ENCODE data around the gene RPL10A.
A peak's percentile ranks its signal among the peaks of the same experiment; 100 is the strongest.
"Not testable (repeated sequence)": the region's sequence is repeated elsewhere in the genome, so short reads cannot be mapped to it uniquely, and the experiment has no call there.

Gene RPL10A

DNA sequence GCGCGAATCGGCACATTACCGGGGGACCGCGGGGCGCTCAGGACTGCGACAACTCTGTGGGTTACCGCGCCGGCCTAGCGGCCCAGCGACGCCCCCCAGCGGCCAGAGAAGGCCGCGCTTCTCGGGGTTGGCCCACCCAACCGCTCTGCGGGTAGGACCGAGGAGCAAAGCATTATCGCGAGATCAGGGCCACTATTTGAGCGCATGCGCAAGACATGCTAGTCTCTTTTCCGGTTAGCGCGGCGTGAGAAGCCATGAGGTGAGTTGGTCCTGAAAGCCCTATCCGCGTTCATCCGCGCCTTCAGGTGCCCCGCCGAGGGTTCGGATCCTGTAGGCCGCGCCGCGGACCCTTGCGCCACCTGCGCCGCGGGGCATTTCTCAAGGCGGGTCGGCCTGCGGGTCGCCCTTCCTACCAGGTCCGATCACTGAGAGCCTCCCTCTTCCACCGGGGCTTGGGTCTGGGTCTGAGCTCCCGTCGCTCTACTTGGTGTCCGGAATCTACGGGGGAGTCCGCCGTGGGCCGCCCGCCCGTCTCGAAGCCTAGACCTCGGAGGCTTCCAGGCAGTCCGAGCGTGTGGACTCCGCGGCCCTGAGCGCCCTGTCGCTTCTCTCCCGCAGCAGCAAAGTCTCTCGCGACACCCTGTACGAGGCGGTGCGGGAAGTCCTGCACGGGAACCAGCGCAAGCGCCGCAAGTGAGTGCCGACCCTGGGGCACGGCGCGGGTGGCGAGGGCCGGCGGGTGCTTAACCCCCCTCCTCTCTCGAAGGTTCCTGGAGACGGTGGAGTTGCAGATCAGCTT, at the start of gene RPL10A:
RPL10A (plus strand) TSS at position 221 of the 799 bp plus-strand sequence; CDS start at position 255, 34 bp downstream.
- DNase-seq = peak; percentile 92

GRCh38 chr6:35419417-35419816, 48.8 kb upstream of the RPL10A start:
- no peak for DNase-seq

- no peak for DNase-seq
Observed at GRCh38 chr6:35419961-35420360, 48.2 kb upstream of the RPL10A start.

GRCh38 chr6:35425284-35425683, 42.9 kb upstream of the RPL10A start:
- DNase-seq = no peak

DNA sequence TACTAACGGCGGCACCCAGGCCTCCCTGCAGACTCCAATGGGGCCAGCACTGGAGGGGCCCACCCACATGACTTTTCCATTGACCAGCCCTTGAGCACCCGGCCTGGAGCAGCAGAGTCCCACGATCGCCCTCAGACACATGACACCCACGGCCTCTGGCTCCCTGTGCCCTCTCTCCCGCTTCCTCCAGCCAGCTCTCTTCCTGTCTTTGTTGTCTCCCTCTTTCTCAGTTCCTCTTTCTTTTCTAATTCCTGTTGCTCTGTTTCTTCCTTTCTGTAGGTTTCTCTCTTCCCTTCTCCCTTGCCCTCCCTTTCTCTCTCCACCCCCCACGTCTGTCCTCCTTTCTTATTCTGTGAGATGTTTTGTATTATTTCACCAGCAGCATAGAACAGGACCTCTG, 42.1 kb upstream of the RPL10A start:
- no peak for DNase-seq

GRCh38 chr6:35427435-35427834, 40.8 kb upstream of the RPL10A start:
- no peak for DNase-seq

GRCh38 chr6:35427851-35428321, 40.3 kb upstream of the RPL10A start:
- DNase-seq = no peak

DNA sequence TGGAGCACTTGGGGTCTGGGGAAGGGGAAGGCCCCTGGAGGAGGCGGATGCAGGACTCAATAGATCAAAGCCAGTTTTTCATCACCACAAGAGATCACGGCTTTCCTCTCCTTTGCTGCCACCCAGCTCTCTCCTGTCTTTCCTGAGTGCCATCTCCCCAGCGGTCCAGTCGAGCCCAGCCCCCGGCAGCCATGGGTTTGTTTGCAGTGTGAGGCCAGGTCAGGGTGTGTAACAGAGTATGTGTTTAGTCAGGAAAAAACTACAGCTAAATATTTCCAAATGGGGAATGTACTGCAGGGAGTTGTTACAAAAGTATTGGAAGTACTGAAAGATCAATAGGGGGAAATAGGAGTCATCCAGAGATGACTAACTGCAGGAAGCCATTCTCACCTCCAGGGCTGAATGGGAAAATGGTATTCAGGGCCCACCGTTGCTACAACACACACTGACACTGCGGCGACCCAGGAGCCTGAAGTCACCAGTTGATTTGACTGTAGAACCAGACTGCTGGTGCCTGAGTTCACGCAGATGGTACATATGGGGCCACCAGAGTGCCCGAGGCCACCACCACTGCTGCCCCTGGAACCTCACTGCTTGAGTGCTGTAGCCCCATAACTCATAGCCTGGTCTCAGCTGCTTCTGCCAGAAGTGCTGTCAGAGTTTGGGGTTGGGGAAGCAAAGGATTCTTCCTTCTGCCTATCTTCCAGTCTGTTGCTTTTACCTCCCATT, 39.6 kb upstream of the RPL10A start:
- DNase-seq = no peak

GRCh38 chr6:35429463-35429862, 38.7 kb upstream of the RPL10A start:
- DNase-seq = no peak

GRCh38 chr6:35432291-35432690, 35.9 kb upstream of the RPL10A start:
- no peak for DNase-seq

GRCh38 chr6:35432702-35433101, 35.5 kb upstream of the RPL10A start:
- not testable (repeated sequence) for DNase-seq

GRCh38 chr6:35435074-35435837, 32.9 kb upstream of the RPL10A start:
- DNase-seq = no peak

DNA sequence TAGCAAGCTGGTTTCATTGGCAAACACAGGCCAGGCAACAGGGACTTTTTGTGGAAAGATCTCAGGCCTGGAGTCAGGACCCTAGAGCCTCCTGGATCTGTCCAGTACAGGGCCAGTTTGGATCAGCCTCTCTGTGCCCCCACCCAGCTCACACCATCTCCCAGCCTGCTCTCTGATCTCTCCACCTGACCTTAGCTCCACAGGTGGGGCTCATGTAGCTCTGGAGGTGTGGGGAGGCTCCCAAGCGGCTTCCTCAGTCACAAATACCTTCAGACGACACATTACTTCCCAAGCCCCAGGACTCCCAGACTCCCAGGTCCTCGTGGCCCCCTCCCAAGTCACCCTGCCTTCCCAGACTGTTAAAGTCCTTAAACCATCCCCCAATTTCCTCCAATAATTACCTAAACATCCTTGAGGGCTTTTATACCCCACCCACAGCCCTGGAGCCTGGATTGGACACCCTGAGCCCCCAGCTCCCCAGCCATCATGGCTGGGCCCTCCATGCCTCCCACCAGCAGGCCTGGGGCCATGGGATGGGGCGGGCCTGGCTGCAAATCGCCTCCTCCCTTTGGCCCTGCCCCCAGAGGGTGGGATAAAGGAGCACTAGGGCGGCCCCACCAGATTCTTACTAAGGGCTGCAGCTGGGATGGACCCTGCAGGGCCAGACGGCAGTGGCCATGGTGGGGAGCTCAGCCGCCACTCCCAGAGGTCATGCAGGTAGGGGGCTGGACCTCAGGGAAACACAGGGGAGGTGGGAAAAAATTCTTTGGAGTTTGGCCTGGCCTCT, 31.9 kb upstream of the RPL10A start:
- DNase-seq = no peak

DNA sequence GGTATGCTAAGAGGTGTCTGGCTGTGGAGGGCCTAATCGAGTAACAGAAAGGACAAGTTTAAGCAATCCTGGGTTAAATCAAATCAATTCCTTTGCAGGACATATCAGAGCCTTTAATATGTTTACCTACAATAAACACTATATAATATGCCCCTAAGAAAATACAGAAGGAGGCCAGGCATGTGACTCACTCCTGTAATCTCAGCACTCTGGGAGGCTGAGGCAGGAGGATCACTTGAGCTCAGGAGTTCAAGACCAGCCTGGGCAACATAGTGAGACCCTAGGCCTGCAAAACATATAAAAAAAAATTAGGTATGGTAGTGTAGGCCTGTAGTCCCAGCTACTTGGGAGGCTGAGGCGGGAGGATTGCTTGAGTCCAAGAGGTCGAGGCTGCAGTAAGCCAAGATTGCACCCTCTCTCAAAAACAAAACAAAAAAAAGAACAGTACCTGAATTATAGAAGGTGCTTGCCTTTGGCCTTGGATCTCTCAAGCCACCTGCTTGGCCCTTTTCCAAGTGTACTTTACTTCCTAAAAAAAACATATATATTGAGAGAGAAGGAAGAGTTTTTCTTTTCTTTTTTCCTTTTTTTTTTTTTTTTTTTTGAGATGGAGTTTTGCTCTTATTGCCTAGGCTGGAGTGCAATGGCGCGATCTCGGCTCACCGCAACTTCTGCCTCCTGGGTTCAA, 29.7 kb upstream of the RPL10A start:
- DNase-seq = not testable (repeated sequence)

- no peak for DNase-seq
Observed at GRCh38 chr6:35439308-35439707, 28.9 kb upstream of the RPL10A start.

- no peak for DNase-seq
Observed at GRCh38 chr6:35441205-35441604, 27.0 kb upstream of the RPL10A start.

DNA sequence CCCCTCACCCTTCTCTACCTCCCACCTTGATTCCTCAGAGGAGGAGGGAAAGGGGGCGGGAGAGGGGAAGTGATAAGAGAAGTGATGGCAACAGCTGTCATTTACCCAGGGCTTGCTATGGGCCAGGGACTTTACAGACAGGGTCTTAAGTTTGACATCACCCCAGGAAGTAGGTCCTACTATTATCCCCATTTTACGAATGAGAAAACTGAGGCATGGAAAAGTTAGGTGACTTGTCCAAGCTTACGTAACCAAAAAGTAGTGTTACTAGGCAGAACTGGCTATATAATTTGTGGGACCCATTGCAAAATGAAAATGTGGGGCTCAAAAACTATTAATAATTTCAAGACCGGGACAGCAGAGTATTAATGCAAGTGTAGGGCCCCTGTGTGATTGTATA, 26.6 kb upstream of the RPL10A start:
- no peak for DNase-seq

GRCh38 chr6:35442693-35443092, 25.5 kb upstream of the RPL10A start:
- no peak for DNase-seq

- DNase-seq = no peak
Observed at GRCh38 chr6:35443341-35444030, 24.7 kb upstream of the RPL10A start.

DNA sequence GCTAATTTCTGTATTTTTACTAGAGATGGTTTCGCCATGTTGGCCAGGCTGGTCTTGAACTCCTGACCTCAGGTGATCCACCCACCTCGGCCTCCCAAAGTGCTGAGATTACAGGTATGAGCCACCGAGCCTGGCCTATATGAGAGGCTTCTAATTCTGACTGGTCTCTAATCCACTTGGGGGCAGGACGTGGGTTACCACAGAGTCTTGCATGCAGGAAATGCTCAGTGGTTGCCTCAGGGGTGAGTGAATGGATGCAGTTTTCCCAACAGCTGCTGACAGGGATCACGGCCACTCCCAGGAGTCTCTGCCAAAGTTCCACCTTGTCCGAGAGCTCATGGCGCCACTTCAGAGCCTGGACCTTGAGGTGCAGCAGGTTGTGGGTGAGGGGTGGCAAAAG, 22.5 kb upstream of the RPL10A start:
- no peak for DNase-seq

DNA sequence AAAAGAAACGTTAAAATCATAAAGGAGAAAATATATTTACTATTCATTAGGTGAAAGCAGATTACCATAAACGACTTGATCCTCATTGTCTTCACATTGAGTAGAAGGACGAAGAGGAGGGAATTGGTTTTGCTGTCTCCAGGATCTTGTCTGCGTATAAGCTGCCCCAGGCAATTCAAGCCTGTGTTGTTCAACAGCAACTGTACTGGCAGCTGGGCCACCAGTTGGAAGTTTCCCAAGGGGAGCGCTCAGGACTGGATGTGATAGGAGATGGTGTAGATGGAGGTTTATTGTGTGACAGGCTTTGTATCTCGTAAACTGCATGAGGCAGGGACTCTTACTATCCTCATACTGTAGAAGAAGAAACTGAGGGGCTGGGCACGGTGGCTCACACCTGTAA, 20.0 kb upstream of the RPL10A start:
- no peak for DNase-seq

Data from GDM1 (cell line).